CD8-positive, alpha-beta memory T cell (primary cell): ENCODE data around the gene EGFR. TPM values are rescaled to one million over a fixed set of nuclear protein-coding genes. Genes with fewer than 3 reads are reported as not detected.
A peak's percentile ranks its signal among the peaks of the same experiment; 100 is the strongest.

Source experiments
- CTCF ChIA-PET: fragments of 350-600 bp; sonication (Branson Sonifier 250); formaldehyde crosslinking; loops from one replicate; lab custom pipeline; 2021; ENCODE audit warnings: antibody characterized with exemption; lab: Charles Lee
- POLR2A ChIA-PET: fragments of 350-600 bp; sonication (Branson Sonifier 250); formaldehyde crosslinking; loops from one replicate; lab custom pipeline; 2021; ENCODE audit warnings: antibody characterized with exemption; lab: Charles Lee
- DNase-seq, 5 donors: peaks; one replicate each; pipeline versions ENCODE4 v3.0.0 to v3.0.0-alpha.2; 2020 to 2022; ENCODE audit warnings: mixed read lengths in 1 of 5
- H3K27ac ChIP-seq: one replicate; pipeline ENCODE4 v1.7.0; 2013; ENCODE audit warnings: low read depth, mild to moderate bottlenecking, low read length, moderate library complexity
- H3K27me3 ChIP-seq: 2 replicates; pipeline ENCODE4 v1.7.0; 2013; ENCODE audit warnings: low read length, mild to moderate bottlenecking; ENCODE audit not compliant: insufficient read depth, poor library complexity, severe bottlenecking
- H3K36me3 ChIP-seq: 2 replicates; pipeline ENCODE4 v1.7.0; 2013; ENCODE audit warnings: mild to moderate bottlenecking, low read length, moderate library complexity; ENCODE audit not compliant: insufficient read depth
- H3K4me1 ChIP-seq: 2 replicates; pipeline ENCODE4 v1.7.0; 2013; ENCODE audit warnings: mild to moderate bottlenecking, low read length, moderate library complexity; ENCODE audit not compliant: insufficient read depth
- H3K4me3 ChIP-seq: 2 replicates; pipeline ENCODE4 v1.7.0; 2013; ENCODE audit warnings: mild to moderate bottlenecking, low read length
- H3K9me3 ChIP-seq: 2 replicates; pipeline ENCODE4 v1.7.0; 2013; ENCODE audit warnings: mild to moderate bottlenecking, low read length
- H3K27ac Mint-ChIP-seq, 8 donors: one replicate each; pipeline ENCODE4 v1.8.0; 2020 to 2021; ENCODE audit warnings: mixed read lengths in 8 of 8, mild to moderate bottlenecking in 6 of 8, inconsistent platforms in 3 of 8, moderate library complexity in 3 of 8
- H3K27me3 Mint-ChIP-seq, 2 donors: one replicate each; pipeline ENCODE4 v1.8.0; 2020 to 2021; ENCODE audit warnings: mixed read lengths in 2 of 2, mild to moderate bottlenecking in 1 of 2, moderate library complexity in 1 of 2
- H3K36me3 Mint-ChIP-seq, 3 donors: one replicate each; pipeline ENCODE4 v1.8.0; 2020 to 2021; ENCODE audit warnings: mixed read lengths in 3 of 3, inconsistent platforms in 1 of 3, mild to moderate bottlenecking in 1 of 3
- H3K4me1 Mint-ChIP-seq, 3 donors: one replicate each; pipeline ENCODE4 v1.8.0; 2020 to 2021; ENCODE audit warnings: mixed read lengths in 3 of 3, inconsistent platforms in 1 of 3, mild to moderate bottlenecking in 1 of 3
- H3K4me3 Mint-ChIP-seq, 7 donors: one replicate each; pipeline ENCODE4 v1.8.0; 2020 to 2021; ENCODE audit warnings: mixed read lengths in 7 of 7, mild to moderate bottlenecking in 6 of 7, moderate library complexity in 4 of 7, inconsistent platforms in 2 of 7
- H3K9me3 Mint-ChIP-seq, 5 donors: one replicate each; pipeline ENCODE4 v1.8.0; 2020 to 2022; ENCODE audit warnings: mixed read lengths in 5 of 5, mild to moderate bottlenecking in 3 of 5, moderate library complexity in 2 of 5, inconsistent platforms in 1 of 5
- polyA plus RNA-seq: library from polyadenylated mRNA; unstranded; fragments of 300-500 nt; fragmentation: Illumina TruSeq; gene quantifications from one replicate; pipeline ENCODE4 v1.2.3, GENCODE V29; 2021
- total RNA-seq, 2 experiments: library from RNA; stranded (reverse); gene quantifications; one replicate each; pipeline ENCODE4 v1.2.3, GENCODE V29; 2021

EGFR gene
- total and polyA plus RNA-seq, 3 experiments from 2014 or later = not detected

- Mint-ChIP-seq H3K4me1 (no peaks in the 10 kb centered on the region), H3K27ac (peak overlapping the region in 1 of 8 donors; percentile 2), H3K9me3 (no peaks in the 10 kb centered on the region), H3K36me3 (no peaks in the 10 kb centered on the region), H3K4me3 (no peak overlapping the region), H3K27me3 (peaks cover 4 to 19% of the 10 kb centered on the region in 2 donors)
- H3K27ac ChIP-seq = no peak overlapping the region
- no peak for DNase-seq
- H3K4me1 ChIP-seq = no peaks in the 10 kb centered on the region
- H3K36me3 ChIP-seq = no peaks in the 10 kb centered on the region
- H3K27me3 ChIP-seq = peaks cover 3% of the 10 kb centered on the region
- CTCF ChIA-PET = no interaction called here
- POLR2A ChIA-PET = no interaction called here
- H3K4me3 ChIP-seq = no peak overlapping the region
- no peaks in the 10 kb centered on the region for H3K9me3 ChIP-seq
Measured at GRCh38 chr7:55095672-55096071, 76.9 kb downstream of the EGFR start.

DNA sequence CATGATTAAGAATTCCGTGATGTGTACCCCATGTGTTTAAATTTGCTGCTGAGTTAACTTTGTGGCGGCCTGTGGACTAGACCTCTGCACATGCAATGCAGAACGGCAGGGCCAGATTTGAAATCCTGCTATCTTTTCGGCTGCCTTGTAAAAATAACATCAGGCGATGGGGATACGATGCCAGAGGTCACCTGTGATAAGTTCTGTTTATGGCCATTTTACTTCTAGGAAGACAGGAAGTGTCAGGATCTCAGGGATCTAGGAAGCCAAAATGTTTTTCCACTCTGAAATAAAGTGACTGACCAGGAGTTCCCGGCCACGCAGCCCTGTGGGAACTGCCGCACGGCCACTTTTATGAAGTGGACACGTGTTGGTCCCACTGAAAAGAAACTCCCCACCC, 77.5 kb downstream of the EGFR start:
- POLR2A ChIA-PET = no interaction called here
- Mint-ChIP-seq H3K27ac (no peak overlapping the region), H3K36me3 (no peaks in the 10 kb centered on the region), H3K9me3 (no peaks in the 10 kb centered on the region), H3K4me1 (no peaks in the 10 kb centered on the region), H3K27me3 (peaks cover 7 to 22% of the 10 kb centered on the region in 2 donors), H3K4me3 (no peak overlapping the region)
- CTCF ChIA-PET = no interaction called here
- H3K36me3 ChIP-seq = no peaks in the 10 kb centered on the region
- H3K9me3 ChIP-seq = no peaks in the 10 kb centered on the region
- no peak overlapping the region for H3K27ac ChIP-seq
- H3K4me1 ChIP-seq = no peaks in the 10 kb centered on the region
- no peak overlapping the region for H3K4me3 ChIP-seq
- peaks cover 3% of the 10 kb centered on the region for H3K27me3 ChIP-seq
- DNase-seq = no peak

- Mint-ChIP-seq H3K27me3 (peaks cover 10 to 29% of the 10 kb centered on the region in 2 donors), H3K4me3 (no peak overlapping the region), H3K9me3 (no peaks in the 10 kb centered on the region), H3K4me1 (no peaks in the 10 kb centered on the region), H3K36me3 (no peaks in the 10 kb centered on the region), H3K27ac (no peak overlapping the region)
- CTCF ChIA-PET = no interaction called here
- Histone ChIP-seq H3K27ac (no peak overlapping the region), H3K9me3 (no peaks in the 10 kb centered on the region), H3K36me3 (no peaks in the 10 kb centered on the region), H3K4me1 (no peaks in the 10 kb centered on the region), H3K27me3 (peaks cover 3% of the 10 kb centered on the region), H3K4me3 (no peak overlapping the region)
- no peak for DNase-seq
- POLR2A ChIA-PET = no interaction called here
Measured at GRCh38 chr7:55097100-55097499, 78.3 kb downstream of the EGFR start.

DNA sequence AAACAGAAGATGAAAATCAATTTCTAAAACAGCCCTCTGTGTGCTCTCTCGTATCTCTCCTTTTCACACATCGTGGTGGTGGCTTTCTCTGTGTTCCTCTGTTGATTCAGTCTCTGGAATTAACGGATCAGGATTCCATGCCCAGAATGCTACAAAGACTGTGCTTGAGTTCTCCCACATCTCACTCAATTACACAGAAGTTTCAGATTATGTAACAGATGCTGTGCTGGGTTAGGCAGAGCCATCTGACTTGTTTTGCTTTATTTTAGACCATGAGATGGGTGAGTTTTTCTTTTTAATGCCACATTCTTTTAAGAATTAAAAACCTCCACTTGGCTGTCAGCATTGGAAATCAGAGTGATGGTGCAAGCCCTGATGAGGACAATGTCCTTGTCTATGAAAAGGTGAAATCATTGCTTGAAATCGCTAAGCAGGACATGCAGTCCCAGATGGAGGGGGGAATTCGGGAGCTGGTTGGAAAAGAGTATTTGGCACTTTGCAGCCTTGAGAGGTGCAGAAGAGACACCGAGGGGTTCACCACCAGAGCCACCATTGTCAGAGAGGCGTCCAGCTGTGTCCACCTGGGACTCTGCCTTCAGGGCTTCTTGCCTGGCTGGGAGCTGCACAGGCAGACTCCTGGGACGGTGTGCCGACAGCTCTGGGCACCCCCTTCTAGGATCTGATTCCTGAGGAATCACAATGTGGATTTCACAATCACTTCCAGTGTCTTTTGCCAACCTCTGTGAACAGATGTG, 80.4 kb downstream of the EGFR start:
- peaks cover 3% of the 10 kb centered on the region for H3K27me3 ChIP-seq
- ChIA-PET CTCF (no interaction called here), POLR2A (no interaction called here)
- H3K9me3 ChIP-seq = no peaks in the 10 kb centered on the region
- H3K27ac ChIP-seq = no peak overlapping the region
- Mint-ChIP-seq H3K9me3 (no peaks in the 10 kb centered on the region), H3K36me3 (no peaks in the 10 kb centered on the region), H3K4me1 (no peaks in the 10 kb centered on the region), H3K27ac (no peak overlapping the region), H3K27me3 (peaks cover 12 to 28% of the 10 kb centered on the region in 2 donors), H3K4me3 (no peak overlapping the region)
- no peak for DNase-seq
- H3K36me3 ChIP-seq = no peaks in the 10 kb centered on the region
- H3K4me1 ChIP-seq = no peaks in the 10 kb centered on the region
- H3K4me3 ChIP-seq = no peak overlapping the region

DNA sequence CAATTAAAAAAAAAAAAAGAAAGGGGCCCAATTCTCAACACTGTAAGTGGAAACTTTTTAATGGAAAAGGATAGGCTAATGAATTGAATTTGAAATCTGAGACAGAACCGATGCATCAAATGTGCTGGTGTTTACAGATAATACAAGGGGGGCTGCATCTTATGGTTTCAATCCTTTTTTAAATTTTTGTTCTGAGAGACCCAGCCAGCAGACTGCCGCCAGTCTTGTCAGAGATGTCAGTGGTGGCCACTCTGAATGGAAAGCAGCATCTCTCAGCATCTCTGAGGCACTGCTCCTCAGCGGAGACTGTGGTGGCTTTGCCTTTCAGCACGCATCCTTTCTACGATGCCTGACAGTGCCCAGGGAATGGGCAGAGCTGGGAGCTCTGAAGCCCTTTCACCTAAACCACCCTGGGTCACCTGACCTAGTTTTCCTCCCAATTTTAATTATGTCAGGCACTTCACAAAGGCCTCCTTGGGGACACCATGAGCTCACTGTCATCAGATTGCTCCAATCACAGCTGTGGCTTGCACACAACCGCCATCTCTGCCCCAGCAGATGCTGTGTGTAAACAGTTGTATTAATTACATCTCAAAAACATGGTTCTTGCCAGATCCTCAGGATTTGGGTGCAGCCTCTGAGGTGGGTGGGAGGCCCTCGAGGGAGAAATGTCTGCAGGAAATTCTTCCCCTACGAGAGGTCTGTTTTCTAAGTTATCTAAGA, 81.2 kb downstream of the EGFR start:
- no peaks in the 10 kb centered on the region for H3K9me3 Mint-ChIP-seq
- Histone ChIP-seq H3K4me1 (no peaks in the 10 kb centered on the region), H3K4me3 (no peak overlapping the region), H3K27me3 (peaks cover 3% of the 10 kb centered on the region), H3K36me3 (no peaks in the 10 kb centered on the region), H3K9me3 (no peaks in the 10 kb centered on the region), H3K27ac (no peak overlapping the region)
- H3K4me1 Mint-ChIP-seq = peaks cover 0 to 6% (median 5%) of the 10 kb centered on the region in 3 donors
- peaks cover 14 to 28% of the 10 kb centered on the region in 2 donors for H3K27me3 Mint-ChIP-seq
- no peak overlapping the region for H3K27ac Mint-ChIP-seq
- CTCF ChIA-PET = no interaction called here
- no peak for DNase-seq
- H3K4me3 Mint-ChIP-seq = no peak overlapping the region
- no peaks in the 10 kb centered on the region for H3K36me3 Mint-ChIP-seq
- POLR2A ChIA-PET = no interaction called here

DNA sequence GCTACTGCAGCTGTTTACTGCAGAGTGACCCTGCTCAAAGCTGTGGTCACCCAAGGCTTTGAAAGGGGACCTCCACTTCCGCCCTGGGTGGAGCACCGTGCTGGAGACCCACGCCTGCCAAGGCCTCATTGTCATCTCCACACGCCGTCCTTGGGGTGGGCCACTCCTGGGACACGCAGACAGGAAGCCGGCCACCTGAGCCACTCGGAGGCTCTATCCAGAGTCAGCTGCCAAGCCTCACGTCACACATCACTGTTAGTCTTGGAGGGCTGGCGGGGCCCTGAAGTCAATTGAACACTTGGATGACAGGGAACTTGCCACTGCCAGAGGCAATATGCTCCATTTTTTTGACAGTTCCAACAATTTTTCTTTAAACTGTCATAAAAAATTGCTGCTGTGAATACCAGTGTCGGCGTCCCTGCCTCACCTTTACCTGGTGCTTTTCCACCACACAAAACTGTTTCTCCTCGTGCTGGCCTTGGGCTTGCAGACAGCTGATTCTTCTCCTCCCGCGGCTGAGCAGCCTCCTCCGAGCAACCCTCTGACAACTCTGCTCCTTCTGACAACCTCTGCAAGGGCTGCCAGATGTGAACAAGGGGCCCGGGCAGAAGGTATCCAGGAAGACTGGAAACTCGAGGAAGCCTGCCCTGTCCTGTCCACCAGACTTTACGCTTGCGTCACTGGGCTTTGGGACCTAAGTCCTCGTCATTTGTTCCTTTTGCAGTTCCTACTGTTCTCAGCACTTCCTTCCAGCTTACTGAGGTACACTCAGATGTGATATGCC, 81.9 kb downstream of the EGFR start:
- peaks cover 0 to 10% (median 9%) of the 10 kb centered on the region in 3 donors for H3K4me1 Mint-ChIP-seq
- Histone ChIP-seq H3K36me3 (no peaks in the 10 kb centered on the region), H3K27ac (no peak overlapping the region), H3K27me3 (peaks cover 3% of the 10 kb centered on the region), H3K4me1 (no peaks in the 10 kb centered on the region), H3K9me3 (no peaks in the 10 kb centered on the region), H3K4me3 (no peak overlapping the region)
- POLR2A ChIA-PET = no interaction called here
- no peak overlapping the region for H3K4me3 Mint-ChIP-seq
- no peaks in the 10 kb centered on the region for H3K9me3 Mint-ChIP-seq
- DNase-seq = no peak
- peak overlapping the region in 1 of 8 donors; percentile 38 for H3K27ac Mint-ChIP-seq
- CTCF ChIA-PET = no interaction called here
- H3K36me3 Mint-ChIP-seq = no peaks in the 10 kb centered on the region
- peaks cover 12 to 25% of the 10 kb centered on the region in 2 donors for H3K27me3 Mint-ChIP-seq

DNA sequence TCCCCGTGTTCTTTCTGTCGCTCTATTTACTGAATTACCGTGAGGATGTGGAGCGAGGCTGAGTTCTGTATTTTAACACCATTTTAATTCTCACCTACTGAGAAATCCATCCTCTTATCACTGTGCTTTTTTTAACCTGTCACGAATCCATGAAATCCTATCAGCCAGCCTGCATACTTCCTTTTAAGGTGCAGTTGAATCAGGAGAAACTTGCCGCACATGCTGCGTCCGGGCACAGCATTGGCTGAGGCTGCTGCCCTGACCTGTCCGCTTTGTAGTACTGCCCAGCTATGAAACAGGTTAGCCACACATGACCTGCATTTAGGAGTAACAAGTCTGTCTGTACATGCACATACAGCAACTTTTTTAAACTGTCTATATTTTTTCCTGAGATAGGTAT, 82.5 kb downstream of the EGFR start:
- no peaks in the 10 kb centered on the region for H3K4me1 ChIP-seq
- H3K4me3 ChIP-seq = no peak overlapping the region
- no peaks in the 10 kb centered on the region for H3K36me3 ChIP-seq
- Mint-ChIP-seq H3K4me1 (peaks cover 0 to 10% (median 9%) of the 10 kb centered on the region in 3 donors), H3K9me3 (no peaks in the 10 kb centered on the region), H3K4me3 (no peak overlapping the region), H3K27ac (peak overlapping the region in 1 of 8 donors; percentile 38), H3K27me3 (peaks cover 12 to 23% of the 10 kb centered on the region in 2 donors), H3K36me3 (no peaks in the 10 kb centered on the region)
- no peaks in the 10 kb centered on the region for H3K27me3 ChIP-seq
- DNase-seq = no peak
- no peak overlapping the region for H3K27ac ChIP-seq
- POLR2A ChIA-PET = no interaction called here
- CTCF ChIA-PET = no interaction called here
- H3K9me3 ChIP-seq = no peaks in the 10 kb centered on the region

DNA sequence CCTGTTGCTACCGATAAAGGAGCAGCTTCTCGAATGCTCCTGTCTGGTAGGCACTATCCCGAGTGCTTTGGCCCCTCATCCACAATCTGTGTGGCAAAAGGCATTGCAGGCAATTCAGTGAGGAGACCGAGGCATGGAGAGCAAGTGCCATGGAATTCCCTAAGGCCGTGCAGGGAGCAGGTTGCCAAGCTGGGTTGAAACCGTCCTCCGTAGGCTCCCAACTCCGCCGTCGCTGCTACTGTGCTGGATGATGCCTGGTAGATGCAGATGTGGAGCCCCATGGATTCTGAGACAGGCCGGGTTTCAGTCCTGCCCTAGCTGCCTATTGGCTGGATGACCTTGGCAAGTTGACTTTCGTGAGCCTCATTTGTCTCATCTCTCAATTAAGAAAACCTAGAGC, 85.3 kb downstream of the EGFR start:
- no peak overlapping the region for H3K27ac ChIP-seq
- H3K27ac Mint-ChIP-seq = no peak overlapping the region
- no peak for DNase-seq
- peaks cover 16 to 28% of the 10 kb centered on the region in 2 donors for H3K27me3 Mint-ChIP-seq
- no peak overlapping the region for H3K4me3 ChIP-seq
- no peaks in the 10 kb centered on the region for H3K27me3 ChIP-seq
- H3K4me1 ChIP-seq = no peaks in the 10 kb centered on the region
- H3K4me3 Mint-ChIP-seq = no peak overlapping the region
- H3K9me3 Mint-ChIP-seq = no peaks in the 10 kb centered on the region
- POLR2A ChIA-PET = no interaction called here
- H3K36me3 Mint-ChIP-seq = peaks cover 0 to 3% (median 0%) of the 10 kb centered on the region in 3 donors
- CTCF ChIA-PET = no interaction called here
- no peaks in the 10 kb centered on the region for H3K36me3 ChIP-seq
- H3K9me3 ChIP-seq = no peaks in the 10 kb centered on the region
- H3K4me1 Mint-ChIP-seq = peaks cover 0 to 10% (median 9%) of the 10 kb centered on the region in 3 donors
